NK-92 treated with Interleukin-12 subunit alpha and Interleukin-12 subunit beta, amount 100 ng/mL, for 24 hours (cell line): Measurements from ENCODE around the gene LGI4.
"Not testable (repeated sequence)": the region's sequence is repeated elsewhere in the genome, so short reads cannot be mapped to it uniquely, and the experiment has no call there.

Source experiments
- DNase-seq: peaks from one replicate; lab custom pipeline; 2025; lab: John Stamatoyannopoulos, UW

LGI4 gene

DNA sequence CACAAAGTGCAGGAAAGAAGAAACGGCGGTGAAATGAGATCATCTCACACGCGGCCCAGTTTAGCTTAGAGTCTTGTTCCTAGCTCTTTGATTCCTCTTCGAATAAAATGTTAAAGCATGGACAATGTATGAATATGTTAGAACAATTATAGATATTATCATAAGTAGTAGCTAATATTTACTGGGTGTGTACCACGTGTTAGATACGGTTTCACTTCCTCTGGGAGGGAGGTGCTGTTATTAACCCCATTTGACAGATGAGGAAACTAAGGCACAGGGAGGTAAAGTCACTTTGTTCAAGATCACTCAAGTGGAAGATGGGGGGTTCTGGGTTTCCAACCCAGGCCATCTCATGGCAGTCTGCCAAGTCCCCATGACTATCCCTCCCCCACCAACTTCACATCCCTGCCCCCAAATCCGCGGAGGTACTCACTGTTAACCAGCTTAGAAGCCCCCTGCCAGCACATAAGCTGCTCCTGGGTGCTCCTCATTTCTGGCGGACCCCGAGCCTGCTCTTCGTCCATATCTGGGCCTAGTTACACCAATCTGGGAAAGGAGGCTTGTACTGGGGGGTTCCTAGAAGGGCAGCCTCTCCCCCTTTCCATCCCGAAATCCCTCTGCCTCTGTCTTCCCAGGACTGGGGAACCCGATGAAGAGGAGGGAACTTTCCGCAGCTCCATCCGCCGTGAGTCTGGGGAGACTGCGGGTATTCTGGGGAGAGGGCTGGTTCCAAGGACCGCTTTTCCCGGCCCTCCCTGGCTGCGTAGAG, 7.2 kb upstream of the LGI4 start:
- no peak for DNase-seq

DNA sequence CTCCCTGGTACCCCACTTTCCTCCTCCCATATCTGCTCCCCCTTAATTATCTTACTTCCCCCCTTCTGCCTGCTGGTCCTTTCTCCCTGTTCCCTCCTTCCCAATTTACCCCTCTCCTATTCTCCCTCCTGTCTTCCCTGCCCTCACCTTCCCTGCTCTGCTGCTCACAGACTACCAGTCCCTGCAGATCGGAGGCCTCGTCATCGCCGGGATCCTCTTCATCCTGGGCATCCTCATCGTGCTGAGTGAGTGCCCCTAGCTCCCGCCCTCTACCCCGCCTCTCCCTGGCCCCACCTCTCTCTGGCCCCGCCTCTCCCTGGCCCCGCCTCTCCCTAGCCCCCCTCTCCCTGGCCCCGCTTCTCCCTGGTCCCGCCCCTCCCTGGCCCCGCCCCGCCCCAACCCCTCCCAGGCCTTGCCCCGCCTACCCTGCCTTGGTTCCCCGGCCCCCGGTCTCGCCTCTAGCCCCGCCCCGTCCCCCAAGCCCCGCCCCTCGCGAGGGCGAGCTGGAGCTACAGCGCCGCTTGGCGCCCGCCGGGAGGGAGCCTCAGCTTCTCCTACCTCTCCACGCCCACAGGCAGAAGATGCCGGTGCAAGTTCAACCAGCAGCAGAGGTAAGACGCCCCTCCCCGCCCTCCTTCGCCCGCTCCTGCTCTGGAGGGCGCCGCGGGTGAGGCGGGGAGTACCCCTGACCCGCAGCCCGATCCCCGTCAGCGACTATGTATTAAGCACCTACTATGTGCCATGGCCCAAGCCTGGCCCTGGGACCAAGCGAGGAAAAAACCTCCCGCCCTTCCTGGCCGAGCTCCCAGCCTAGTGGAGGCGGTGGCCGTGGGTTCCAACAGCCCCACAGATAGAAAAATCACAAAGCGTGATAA, 6.3 kb upstream of the LGI4 start:
- peak; percentile 65 for DNase-seq

GRCh38 chr19:35140207-35140961, 5.5 kb upstream of the LGI4 start:
- DNase-seq, result no peak

DNA sequence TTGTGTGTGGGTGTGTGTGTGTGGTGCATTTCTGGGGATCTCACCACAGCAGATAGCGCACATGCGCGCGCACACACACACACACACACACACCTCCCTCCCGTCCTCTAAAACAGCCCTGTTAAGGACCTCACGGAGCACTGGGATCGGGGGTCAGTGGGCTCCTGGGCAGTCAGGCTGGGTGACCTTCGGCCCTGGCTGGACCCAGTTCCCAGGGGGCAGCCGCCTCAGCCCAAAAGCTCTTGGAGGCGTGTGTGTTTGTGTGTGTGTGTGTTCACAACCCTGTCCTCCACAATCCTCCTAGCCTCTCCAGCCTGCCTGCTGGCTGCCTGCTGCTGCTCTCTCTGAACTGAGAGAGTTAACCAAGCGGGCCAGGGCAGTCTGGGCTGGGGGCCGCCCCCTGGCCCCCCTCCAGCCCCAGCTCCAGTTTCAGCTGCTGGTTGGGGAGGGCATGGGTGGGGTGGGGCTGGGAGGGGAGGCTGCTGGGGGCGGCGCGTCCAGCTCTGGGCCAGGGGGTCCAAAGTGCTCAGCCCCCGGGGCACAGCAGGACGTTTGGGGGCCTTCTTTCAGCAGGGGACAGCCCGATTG, 3.5 kb upstream of the LGI4 start, which contains the start of gene FXYD1:
Gene FXYD1 (plus strand): TSS at position 520 of the 588 bp plus-strand sequence. CDS start 1,256 bp downstream, outside the sequence.
- no peak for DNase-seq

DNA sequence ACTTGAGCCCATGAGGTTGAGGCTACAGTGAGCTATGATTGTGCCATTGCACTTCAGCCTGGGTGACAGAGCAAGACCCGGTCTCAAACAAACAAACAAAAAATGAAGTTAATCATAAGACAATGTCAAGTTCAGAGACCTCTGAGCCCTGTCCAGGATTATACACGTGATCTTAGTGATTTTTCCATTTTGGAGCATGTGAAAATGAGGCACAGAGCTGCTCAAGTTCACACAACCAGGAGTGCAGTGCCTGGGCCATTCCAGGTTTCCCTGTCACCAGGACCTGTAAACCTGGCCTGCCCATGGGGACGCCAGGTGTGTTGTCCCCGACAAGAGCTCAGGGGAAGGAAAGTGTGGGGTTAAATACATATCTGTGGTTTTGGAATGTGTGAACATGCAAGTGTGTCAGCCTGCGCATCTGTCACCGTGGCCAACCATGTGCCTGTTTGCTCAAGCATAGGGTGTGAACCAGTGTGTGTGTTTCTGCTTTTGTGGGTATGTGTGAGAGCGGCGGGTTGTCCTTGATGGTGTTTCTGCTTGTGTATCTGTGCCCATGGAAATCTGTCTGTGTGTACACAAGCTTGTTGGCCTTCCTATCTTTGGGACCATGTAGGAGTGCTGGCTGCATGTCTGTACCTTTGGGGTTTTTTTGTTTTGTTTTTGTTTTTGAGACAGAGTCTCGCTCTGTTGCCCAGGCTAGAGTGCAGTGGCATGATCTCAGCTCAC, 2.3 kb upstream of the LGI4 start:
- DNase-seq, result no peak

- no peak for DNase-seq
These were observed 1.4 kb upstream of the LGI4 start for GRCh38 chr19:35136231-35136630.

DNA sequence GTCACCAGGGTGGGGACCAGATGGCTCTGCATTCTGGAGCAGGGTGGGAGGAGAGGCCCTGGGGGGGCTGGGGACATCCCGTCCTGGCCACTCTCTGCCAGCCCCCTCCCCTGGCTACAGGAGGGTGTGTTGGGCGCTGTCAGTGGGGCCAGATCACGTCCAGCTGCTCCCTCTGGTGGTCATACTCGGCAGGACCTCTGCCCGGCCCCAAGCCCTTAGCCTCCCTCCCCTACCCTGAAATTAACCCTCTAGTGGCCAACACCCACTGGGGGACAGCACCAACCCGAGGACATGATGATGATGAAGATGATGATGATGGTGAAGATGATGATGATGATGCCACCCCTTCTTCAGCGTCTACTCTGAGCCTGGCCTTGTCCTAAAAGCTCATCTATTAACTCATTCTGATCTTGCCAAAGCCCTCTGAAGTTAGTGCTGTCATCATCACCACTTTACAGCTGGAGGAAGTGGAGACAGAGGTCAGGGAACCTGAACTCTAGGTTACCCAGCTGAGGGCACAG, 590 bp upstream of the LGI4 start:
- DNase-seq, result peak; percentile 40

DNA sequence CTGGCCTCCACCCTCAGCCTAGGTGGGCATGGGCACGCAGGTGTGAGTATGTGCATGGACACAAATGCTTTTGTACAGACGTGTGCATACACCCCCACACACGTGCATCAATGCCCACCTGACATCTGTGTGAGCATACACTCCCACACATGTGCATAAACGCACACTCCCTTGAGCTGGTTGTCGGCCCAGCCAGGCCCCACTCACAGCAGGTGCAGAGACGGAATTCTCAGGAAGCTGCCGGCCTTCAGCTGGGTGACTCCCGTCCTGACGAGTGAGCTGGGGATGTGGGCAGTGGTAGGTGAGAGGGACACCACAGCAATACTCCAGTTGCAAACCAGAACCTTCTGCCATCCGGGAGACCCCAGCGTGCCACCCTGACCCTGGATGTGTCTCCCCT, 1.0 kb downstream of the LGI4 start:
- DNase-seq, result no peak

- no peak for DNase-seq
These were observed 2.6 kb downstream of the LGI4 start for GRCh38 chr19:35132254-35132653.

- no peak for DNase-seq
These were observed 3.8 kb downstream of the LGI4 start for GRCh38 chr19:35130761-35131720.

GRCh38 chr19:35129724-35130274, 5.1 kb downstream of the LGI4 start:
- not testable (repeated sequence) for DNase-seq

DNA sequence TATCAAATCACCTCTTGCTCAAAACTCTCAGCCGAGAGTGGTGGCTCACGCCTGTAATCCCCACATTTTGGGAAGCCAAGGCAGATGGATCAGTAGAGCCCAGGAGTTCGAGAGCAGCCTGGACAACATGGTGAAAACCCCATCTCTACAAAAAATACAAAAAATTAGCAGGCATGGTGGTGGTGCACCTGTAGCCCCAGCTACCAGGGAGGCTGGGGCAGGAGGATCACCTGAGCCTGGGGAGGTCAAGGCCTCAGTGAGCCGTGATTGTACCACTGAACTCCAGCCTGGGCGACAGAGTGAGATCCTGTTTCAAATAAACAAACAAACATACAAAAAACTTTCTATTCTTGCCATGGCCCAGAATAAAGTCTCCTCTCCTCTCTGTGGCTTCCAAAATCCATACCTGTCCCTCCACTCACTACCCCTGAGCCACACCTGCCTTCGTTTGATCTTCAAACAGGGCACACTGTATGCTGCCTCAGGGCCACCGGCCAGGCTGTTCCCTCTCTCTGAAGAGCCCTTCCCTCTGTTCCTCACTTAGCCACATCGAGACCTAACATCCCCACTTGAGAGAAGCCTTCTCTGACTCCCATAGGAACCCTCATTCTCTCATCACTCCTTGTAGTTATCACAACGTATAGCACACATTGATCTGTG, 6.3 kb downstream of the LGI4 start:
- DNase-seq, result no peak

GRCh38 chr19:35127871-35128270, 7.0 kb downstream of the LGI4 start:
- no peak for DNase-seq

DNA sequence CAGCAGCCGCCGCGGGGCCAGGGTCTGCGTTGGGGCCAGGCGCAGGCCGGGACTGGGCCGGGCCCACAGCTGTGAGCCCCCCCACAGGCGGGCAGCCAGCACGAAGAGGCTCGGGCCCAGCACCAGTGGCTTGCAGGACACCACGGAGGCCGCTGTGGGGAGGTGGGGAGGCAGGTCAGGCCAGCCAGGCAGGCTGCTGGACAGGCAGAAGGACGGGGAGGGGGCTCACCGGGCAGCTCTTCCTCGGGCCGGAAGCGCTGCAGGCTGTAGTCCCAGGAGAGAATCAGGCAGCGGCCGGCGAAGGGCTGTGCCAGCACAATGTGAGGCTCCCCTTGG, 8.3 kb downstream of the LGI4 start:
- no peak for DNase-seq

- DNase-seq, result no peak
These were observed 8.9 kb downstream of the LGI4 start for GRCh38 chr19:35125749-35126623.

- no peak for DNase-seq
These were observed 9.6 kb downstream of the LGI4 start for GRCh38 chr19:35125270-35125717.

DNA sequence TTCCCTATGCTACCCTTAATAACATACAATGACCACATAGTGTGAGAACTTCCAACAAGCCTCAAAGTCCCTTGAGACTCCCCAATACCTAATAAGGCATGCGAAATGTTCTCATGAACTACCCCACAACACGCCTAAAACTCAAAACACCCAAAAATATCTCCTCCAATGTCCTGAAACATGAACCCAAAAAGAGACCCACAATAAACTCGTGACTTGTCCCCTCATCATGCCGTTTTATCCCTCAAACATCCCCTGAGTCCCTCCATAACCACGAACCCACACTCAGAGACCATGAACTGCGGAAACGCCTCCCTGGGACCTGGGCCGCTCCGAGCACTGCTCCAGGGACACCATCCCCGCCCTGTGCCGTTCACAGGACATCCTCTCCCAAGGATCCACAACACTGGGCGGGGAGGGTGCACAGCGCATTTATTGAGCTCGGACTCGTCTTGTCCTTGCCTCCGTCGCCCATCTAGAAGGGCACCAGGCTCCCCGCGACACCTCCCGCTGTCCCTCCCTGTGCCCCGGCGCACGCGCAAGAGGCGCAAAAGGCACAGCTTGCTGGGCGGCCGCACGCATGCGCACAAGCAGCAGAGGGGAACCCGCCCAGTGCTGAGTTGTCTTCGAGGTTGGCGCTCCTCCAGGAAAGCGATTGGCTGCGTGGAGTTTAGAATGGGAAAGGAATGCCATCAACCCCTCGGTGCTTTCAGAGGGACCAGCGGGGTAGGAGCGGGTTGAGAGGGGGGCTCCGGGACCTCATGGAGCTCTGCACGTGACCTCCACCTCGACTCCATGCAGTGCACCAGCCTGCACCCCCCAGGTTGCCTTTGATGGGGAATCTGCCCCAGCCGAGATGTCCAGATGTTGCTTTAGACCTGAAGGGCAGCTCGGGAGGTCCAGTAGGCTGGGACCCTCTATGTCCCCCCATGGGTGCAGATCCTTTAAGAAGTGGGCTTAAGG, 10.5 kb downstream of the LGI4 start:
- DNase-seq, result no peak
